ENCODE measurements around the gene FGF21.

GRCh38 chr19:48772503-48772953 lies 17.2 kb downstream of the FGF21 start:
- no peak for TF ChIP-seq CTCF (conservative IDR thresholded peaks at IDR 0.05; ENCODE audit: low read depth, low read length)
- TF ChIP-seq EZH2 (IDR thresholded peaks at IDR 0.05; ENCODE audit: low read length, unreplicated experiment) = no peak

Data from PC-3 (cell line).